HG02678 (cell line): Measurements from ENCODE around the gene NOP16.

ENCODE experiments used
- ATAC-seq: cut with Tn5 transposase; IDR thresholded peaks from one replicate; pipeline ENCODE4 v1.9.1; 2021; ENCODE audit warnings: mild to moderate bottlenecking, moderate library complexity; ENCODE audit not compliant: unreplicated experiment

The NOP16 gene

GRCh38 chr5:176361437-176362232 is 26.8 kb downstream of the NOP16 start, which contains the start of gene KIAA1191:
Gene KIAA1191 (minus strand): TSS chr5:176361764. CDS start chr5:176359508, 2,256 bp downstream.
- peak; percentile 84 for ATAC-seq

GRCh38 chr5:176360894-176361436 is 27.4 kb downstream of the NOP16 start:
- ATAC-seq = peak; percentile 4

GRCh38 chr5:176359658-176360057 is 28.7 kb downstream of the NOP16 start:
- ATAC-seq = no peak

- ATAC-seq = no peak
Observed at GRCh38 chr5:176356179-176356566, 32.2 kb downstream of the NOP16 start.

GRCh38 chr5:176355400-176356178 is 32.8 kb downstream of the NOP16 start:
- ATAC-seq = no peak

- ATAC-seq = no peak
Observed at GRCh38 chr5:176353533-176353932, 34.9 kb downstream of the NOP16 start.

- no peak for ATAC-seq
Observed at GRCh38 chr5:176352116-176352878, 36.1 kb downstream of the NOP16 start.

GRCh38 chr5:176350416-176350815 is 38.0 kb downstream of the NOP16 start:
- ATAC-seq = no peak

GRCh38 chr5:176342766-176343458 is 45.5 kb downstream of the NOP16 start:
- no peak for ATAC-seq

GRCh38 chr5:176342158-176342483 is 46.3 kb downstream of the NOP16 start:
- no peak for ATAC-seq

- no peak for ATAC-seq
Observed at GRCh38 chr5:176341325-176342157, 46.9 kb downstream of the NOP16 start.

- no peak for ATAC-seq
Observed at GRCh38 chr5:176339304-176339703, 49.1 kb downstream of the NOP16 start.

GRCh38 chr5:176337913-176338312 is 50.5 kb downstream of the NOP16 start:
- no peak for ATAC-seq

GRCh38 chr5:176334031-176334770 is 54.2 kb downstream of the NOP16 start:
- no peak for ATAC-seq
